ENCODE results near the gene EMX1.

- TF ChIP-seq POLR2A (IDR thresholded peaks at IDR 0.05), result no peak
- TF ChIP-seq CTCF (IDR thresholded peaks at IDR 0.05), result no peak
Observed at GRCh38 chr2:72911256-72911655, 6.1 kb upstream of the EMX1 start.
